K562 (cell line): Measurements from ENCODE around the gene ZKSCAN1.

ENCODE experiments used
- ATF1 ChIP-seq, 2 experiments: fragments of 450-650 bp in 1 of 2; IDR thresholded peaks; 2 replicates each; pipeline ENCODE4 v1.6.1; 2016; ENCODE audit warnings: missing compliant biosample characterization in 1 of 2, missing genetic modification characterization in 1 of 2
- DMBX1 ChIP-seq: fragments of 250-450 bp; sonication (Bioruptor Pico); IDR thresholded peaks from 2 replicates; pipeline ENCODE4 v1.8.0; 2022; ENCODE audit warnings: inconsistent platforms, mild to moderate bottlenecking, moderate library complexity, borderline replicate concordance
- EP300 ChIP-seq: IDR thresholded peaks from 2 replicates; pipeline ENCODE4 v1.6.1; 2012; ENCODE audit warnings: low read length, improper control_type of control experiment
- GATA2 ChIP-seq: sonication (generic); formaldehyde crosslinking; IDR thresholded peaks from 2 replicates; pipeline ENCODE4 v1.4.0; 2020; ENCODE audit warnings: mild to moderate bottlenecking, missing genetic modification reagents
- PTBP1 ChIP-seq: fragments of 200-400 bp; formaldehyde crosslinking; IDR thresholded peaks from 2 replicates; pipeline ENCODE4 v1.6.1; 2017; ENCODE audit warnings: low read depth, low read length
- PYGO2 ChIP-seq: fragments of 450-650 bp; IDR thresholded peaks from 2 replicates; pipeline ENCODE4 v1.6.1; 2016; ENCODE audit warnings: mild to moderate bottlenecking, missing genetic modification characterization, moderate library complexity, missing compliant biosample characterization
- RB1 ChIP-seq: fragments of 450-650 bp; IDR thresholded peaks from 2 replicates; pipeline ENCODE4 v1.6.1; 2017; ENCODE audit warnings: low read depth, mild to moderate bottlenecking
- RFX5 ChIP-seq: IDR thresholded peaks from 2 replicates; pipeline ENCODE4 v1.6.1; 2011; ENCODE audit warnings: low read depth, mild to moderate bottlenecking, improper control_type of control experiment, low read length
- SIN3A ChIP-seq, 2 experiments: fragments of 150-350 bp in 1 of 2; IDR thresholded peaks; 2 replicates each; pipeline ENCODE4 v1.6.1; 2011 to 2016; ENCODE audit warnings: borderline replicate concordance in 2 of 2, low read depth in 2 of 2, low read length in 2 of 2, mild to moderate bottlenecking in 2 of 2, moderate library complexity in 2 of 2; ENCODE audit not compliant: control insufficient read depth in 1 of 2
- THAP7 ChIP-seq: fragments of 250-450 bp; sonication (Bioruptor Pico); IDR thresholded peaks from 2 replicates; pipeline ENCODE4 v1.5.0; 2021
- ZFX ChIP-seq: sonication (generic); formaldehyde crosslinking; IDR thresholded peaks from 2 replicates; pipeline ENCODE4 v1.8.0; 2022; ENCODE audit warnings: mild to moderate bottlenecking, missing genetic modification reagents, moderate library complexity
- ZNF431 ChIP-seq: sonication (generic); formaldehyde crosslinking; IDR thresholded peaks from 2 replicates; pipeline ENCODE4 v1.8.0; 2022; ENCODE audit warnings: mild to moderate bottlenecking, missing genetic modification reagents

GRCh38 chr7:99990460-99990852, 24.9 kb upstream of the ZKSCAN1 start:
- TF ChIP-seq RB1: no peak
- TF ChIP-seq ATF1 (CRISPR knock-in tag; IDR thresholded peaks at IDR 0.05): no peak
- TF ChIP-seq ATF1 (tag; IDR thresholded peaks at IDR 0.05): no peak
- no peak for TF ChIP-seq PTBP1
- TF ChIP-seq ZNF431: no peak
- no peak for TF ChIP-seq ZFX
- TF ChIP-seq PYGO2 (tag): no peak
- TF ChIP-seq EP300: no peak
- no peak for TF ChIP-seq DMBX1 (CRISPR knock-in tag)
- no peak for TF ChIP-seq RFX5
- no peak for TF ChIP-seq SIN3A (IDR thresholded peaks at IDR 0.05; ENCODE audit: borderline replicate concordance in 2 of 2, control insufficient read depth in 1 of 2, low read depth in 2 of 2, low read length in 2 of 2)
- no peak for TF ChIP-seq THAP7 (CRISPR knock-in tag)
- TF ChIP-seq GATA2: no peak
